HCT116 (cell line): ENCODE results near the gene YWHAG.

Source experiments
- EGR1 ChIP-seq: IDR thresholded peaks from 2 replicates; pipeline ENCODE4 v1.6.1; 2012; ENCODE audit warnings: low read depth
- EZH2 ChIP-seq: fragments of 200-600 bp; sonication (generic); IDR thresholded peaks from 2 replicates; pipeline ENCODE4 v1.6.1; 2017; ENCODE audit warnings: antibody characterized with exemption, mixed run types
- POLR2A ChIP-seq: IDR thresholded peaks from 2 replicates; pipeline ENCODE4 v1.7.0; 2011; ENCODE audit warnings: borderline replicate concordance; ENCODE audit not compliant: insufficient read depth, insufficient read length; ENCODE audit errors: extremely low read depth
- POLR2AphosphoS5 ChIP-seq: IDR thresholded peaks from 2 replicates; pipeline ENCODE4 v1.6.1; 2011; ENCODE audit warnings: mild to moderate bottlenecking, low read depth, low read length, moderate library complexity
- SIN3A ChIP-seq: IDR thresholded peaks from 2 replicates; pipeline ENCODE4 v1.6.1; 2012; ENCODE audit warnings: low read depth
- YY1 ChIP-seq: IDR thresholded peaks from 2 replicates; pipeline ENCODE4 v1.6.1; 2011; ENCODE audit warnings: low read length, low read depth, moderate library complexity, mild to moderate bottlenecking; ENCODE audit not compliant: insufficient replicate concordance; ENCODE audit errors: extremely low read depth
- TF ChIP-seq, protein P1 (sequence below): IDR thresholded peaks from 2 replicates; pipeline ENCODE4 v1.6.1; 2012
- TF ChIP-seq, protein P2 (sequence below), 3 experiments: fragments of 200-600 bp in 1 of 3; sonication (generic) in 1 of 3; IDR thresholded peaks in 2 of 3; conservative IDR thresholded peaks in 1 of 3; 2 replicates each; pipeline ENCODE4 v1.5.1; 2012 to 2017; ENCODE audit warnings: low read depth in 2 of 3, low read length in 2 of 3, antibody characterized with exemption in 1 of 3, borderline replicate concordance in 1 of 3, control low read depth in 1 of 3, mild to moderate bottlenecking in 1 of 3, mixed read lengths in 1 of 3, mixed run types in 1 of 3, moderate library complexity in 1 of 3; ENCODE audit not compliant: insufficient read depth in 1 of 3
- TF ChIP-seq, protein P3 (sequence below): IDR thresholded peaks from 2 replicates; pipeline ENCODE4 v1.6.1; 2012

DNA sequence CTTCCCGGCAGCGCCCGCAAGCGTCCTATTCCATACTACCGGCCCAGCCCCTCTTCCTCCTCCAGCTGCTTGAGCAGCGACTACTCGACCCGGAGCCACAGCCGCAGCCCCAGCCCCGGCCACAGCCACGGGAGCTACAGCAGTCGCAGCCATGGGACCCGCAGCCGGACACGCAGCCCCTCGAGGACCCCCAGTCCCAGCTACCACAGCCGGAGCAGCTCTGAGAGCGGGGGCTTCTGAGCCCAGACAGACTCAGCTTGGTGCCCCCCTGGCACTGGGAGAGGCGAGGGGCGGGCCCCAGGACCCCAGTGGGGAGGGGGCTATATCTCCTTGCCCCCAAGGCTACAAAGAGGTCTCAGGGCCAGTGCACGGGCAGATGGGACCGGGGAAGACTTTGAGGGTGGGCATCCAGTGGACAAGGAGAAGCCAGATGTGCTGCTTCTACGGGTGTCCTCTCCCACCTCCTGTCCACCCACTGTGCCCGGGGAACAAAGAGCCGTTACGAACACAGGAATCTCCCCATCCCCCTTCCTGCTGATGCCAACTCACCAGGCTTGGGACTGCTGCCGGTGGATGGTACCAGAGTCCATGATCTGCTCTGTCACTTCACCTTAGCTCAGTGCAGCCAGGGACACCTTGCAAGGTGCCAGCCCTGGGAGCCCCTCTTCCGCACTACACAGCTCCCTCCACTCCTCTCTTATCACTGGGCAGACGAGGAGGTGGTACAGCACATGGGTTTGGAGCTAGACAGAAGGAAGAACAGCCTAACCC is 73.0 kb downstream of the YWHAG start:
- TF ChIP-seq POLR2AphosphoS5, result no peak
- TF ChIP-seq, protein P1, sequence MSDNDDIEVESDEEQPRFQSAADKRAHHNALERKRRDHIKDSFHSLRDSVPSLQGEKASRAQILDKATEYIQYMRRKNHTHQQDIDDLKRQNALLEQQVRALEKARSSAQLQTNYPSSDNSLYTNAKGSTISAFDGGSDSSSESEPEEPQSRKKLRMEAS, result no peak
- no peak for TF ChIP-seq EGR1
- TF ChIP-seq, protein P2, sequence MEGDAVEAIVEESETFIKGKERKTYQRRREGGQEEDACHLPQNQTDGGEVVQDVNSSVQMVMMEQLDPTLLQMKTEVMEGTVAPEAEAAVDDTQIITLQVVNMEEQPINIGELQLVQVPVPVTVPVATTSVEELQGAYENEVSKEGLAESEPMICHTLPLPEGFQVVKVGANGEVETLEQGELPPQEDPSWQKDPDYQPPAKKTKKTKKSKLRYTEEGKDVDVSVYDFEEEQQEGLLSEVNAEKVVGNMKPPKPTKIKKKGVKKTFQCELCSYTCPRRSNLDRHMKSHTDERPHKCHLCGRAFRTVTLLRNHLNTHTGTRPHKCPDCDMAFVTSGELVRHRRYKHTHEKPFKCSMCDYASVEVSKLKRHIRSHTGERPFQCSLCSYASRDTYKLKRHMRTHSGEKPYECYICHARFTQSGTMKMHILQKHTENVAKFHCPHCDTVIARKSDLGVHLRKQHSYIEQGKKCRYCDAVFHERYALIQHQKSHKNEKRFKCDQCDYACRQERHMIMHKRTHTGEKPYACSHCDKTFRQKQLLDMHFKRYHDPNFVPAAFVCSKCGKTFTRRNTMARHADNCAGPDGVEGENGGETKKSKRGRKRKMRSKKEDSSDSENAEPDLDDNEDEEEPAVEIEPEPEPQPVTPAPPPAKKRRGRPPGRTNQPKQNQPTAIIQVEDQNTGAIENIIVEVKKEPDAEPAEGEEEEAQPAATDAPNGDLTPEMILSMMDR (IDR thresholded peaks at IDR 0.05 in 2 of 3, conservative IDR thresholded peaks at IDR 0.05 in 1 of 3; ENCODE audit: borderline replicate concordance in 1 of 3, insufficient read depth in 1 of 3, low read depth in 2 of 3, low read length in 2 of 3), result no peak
- no peak for TF ChIP-seq SIN3A
- TF ChIP-seq EZH2, result no peak
- TF ChIP-seq, protein P3, sequence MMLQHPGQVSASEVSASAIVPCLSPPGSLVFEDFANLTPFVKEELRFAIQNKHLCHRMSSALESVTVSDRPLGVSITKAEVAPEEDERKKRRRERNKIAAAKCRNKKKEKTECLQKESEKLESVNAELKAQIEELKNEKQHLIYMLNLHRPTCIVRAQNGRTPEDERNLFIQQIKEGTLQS, result no peak
- TF ChIP-seq POLR2A, result no peak
- no peak for TF ChIP-seq YY1
